Sigmoid colon (tissue), 3 donors: Measurements from ENCODE around the gene CYP27B1.
"Not testable (repeated sequence)": the region's sequence is repeated elsewhere in the genome, so short reads cannot be mapped to it uniquely, and the experiment has no call there.

Experiments
- CTCF ChIP-seq, 4 experiments: fragments of 450-650 bp in 3 of 4; fragments of 200-600 bp in 1 of 4; IDR thresholded peaks; one replicate each; pipeline ENCODE4 v1.5.1; 2016 to 2019; ENCODE audit warnings: antibody characterized with exemption in 4 of 4, mild to moderate bottlenecking in 3 of 4, moderate library complexity in 2 of 4
- POLR2A ChIP-seq, 2 donors: fragments of 450-650 bp; IDR thresholded peaks; one replicate each; pipeline ENCODE4 v1.6.1; 2016; ENCODE audit warnings: antibody characterized with exemption in 2 of 2, mild to moderate bottlenecking in 2 of 2, moderate library complexity in 2 of 2

GRCh38 chr12:57774634-57775033, 7.8 kb upstream of the CYP27B1 start:
- not testable (repeated sequence) for TF ChIP-seq CTCF, POLR2A (IDR thresholded peaks at IDR 0.05)
